DMS79 treated with DMSO at 0.1 percent for 48 hours (cell line): ENCODE results near the gene ARRDC5.
"Not testable (repeated sequence)": the region's sequence is repeated elsewhere in the genome, so short reads cannot be mapped to it uniquely, and the experiment has no call there.

ENCODE experiments used
- DNase-seq: peaks from one replicate; lab custom pipeline; 2025; lab: John Stamatoyannopoulos, UW

Gene ARRDC5

GRCh38 chr19:4902796-4903195 lies at the start of gene ARRDC5:
Gene ARRDC5, minus strand, starts transcription at chr19:4902896. Its CDS starts 71 bp downstream, at chr19:4902825.
- DNase-seq, result no peak

- no peak for DNase-seq
Measured at GRCh38 chr19:4951656-4952055, 49.0 kb upstream of the ARRDC5 start.

- DNase-seq, result not testable (repeated sequence)
Measured at GRCh38 chr19:4950650-4951049, 48.0 kb upstream of the ARRDC5 start.

DNA sequence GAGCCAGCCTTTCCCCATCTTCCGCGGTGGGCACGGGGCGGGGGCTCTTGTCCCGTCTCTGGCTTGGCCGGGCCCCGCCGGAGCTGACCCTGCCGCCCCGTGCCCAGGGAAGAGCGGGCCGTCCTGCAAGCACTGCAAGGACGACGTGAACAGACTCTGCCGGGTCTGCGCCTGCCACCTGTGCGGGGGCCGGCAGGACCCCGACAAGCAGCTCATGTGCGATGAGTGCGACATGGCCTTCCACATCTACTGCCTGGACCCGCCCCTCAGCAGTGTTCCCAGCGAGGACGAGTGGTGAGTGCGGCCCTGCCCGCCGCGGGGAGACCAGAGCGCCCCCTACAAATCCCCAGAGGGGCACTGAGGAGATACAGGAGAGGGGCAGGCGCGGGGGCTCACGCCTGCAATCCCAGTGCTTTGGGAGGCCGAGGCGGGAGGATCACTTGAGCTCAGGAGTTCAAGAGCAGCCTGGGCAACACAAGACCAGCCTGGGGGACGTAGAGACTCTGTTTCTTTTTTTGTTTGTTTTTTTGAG lies 39.0 kb upstream of the ARRDC5 start:
- not testable (repeated sequence) for DNase-seq

GRCh38 chr19:4939466-4939865 lies 36.8 kb upstream of the ARRDC5 start:
- DNase-seq, result no peak

DNA sequence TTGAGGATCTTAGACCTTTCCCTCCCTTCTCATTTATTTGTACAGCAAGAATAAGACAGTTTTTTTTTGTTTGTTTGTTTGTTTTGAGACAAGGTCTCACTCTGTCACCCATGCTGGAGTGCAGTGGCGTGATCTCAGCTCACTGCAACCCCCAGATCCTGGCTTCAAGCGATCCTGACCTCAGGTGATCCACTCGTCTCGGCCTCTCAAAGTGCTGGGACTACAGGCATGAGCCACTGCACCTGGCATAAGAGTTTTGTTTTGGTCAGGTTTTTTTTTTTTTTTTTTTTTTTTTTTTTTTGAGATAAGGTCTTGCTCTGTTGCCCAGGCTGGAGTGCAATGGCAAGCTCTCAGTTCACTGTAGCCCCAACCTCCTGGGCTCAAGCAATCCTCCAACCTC lies 35.8 kb upstream of the ARRDC5 start:
- not testable (repeated sequence) for DNase-seq

- no peak for DNase-seq
Measured at GRCh38 chr19:4937060-4937459, 34.4 kb upstream of the ARRDC5 start.

DNA sequence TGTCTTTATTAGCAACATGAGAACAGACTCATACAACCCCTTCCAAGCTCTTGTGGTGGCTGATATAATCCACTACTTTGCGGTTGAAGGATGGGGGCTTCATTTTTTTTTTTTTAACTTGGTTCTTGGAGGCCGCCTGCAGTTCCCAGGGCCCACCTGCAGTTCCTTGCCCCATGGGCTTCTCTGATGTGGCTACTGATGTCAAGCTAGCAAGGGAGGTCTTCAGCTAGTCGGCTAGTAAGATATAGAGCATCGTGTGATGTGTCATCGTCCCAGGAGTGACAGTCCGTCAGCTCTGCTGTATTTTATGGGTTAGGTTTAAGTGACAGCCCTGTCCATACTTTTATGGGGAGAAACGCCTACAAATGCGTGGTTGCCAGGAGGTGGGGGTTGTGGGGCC lies 32.7 kb upstream of the ARRDC5 start:
- DNase-seq, result no peak

DNA sequence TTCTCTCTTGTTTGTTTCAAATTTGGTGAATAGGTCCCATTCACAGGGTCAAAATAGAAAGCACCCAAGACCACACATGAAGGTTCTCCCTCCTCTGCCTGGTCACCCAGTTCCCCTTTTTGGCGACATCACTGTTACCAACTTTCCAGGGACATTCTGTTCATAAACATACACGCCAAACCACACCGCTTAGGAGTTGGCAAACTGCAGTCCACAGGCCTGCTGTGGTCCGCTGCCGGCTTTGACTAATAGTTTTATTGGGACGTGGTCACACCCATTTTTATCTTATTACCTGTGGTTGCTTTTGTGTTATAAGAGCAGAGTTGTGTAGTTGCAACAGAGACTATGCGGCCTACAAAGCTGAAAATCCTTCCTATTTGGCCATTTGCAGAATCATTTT lies 30.8 kb upstream of the ARRDC5 start:
- DNase-seq, result no peak

DNA sequence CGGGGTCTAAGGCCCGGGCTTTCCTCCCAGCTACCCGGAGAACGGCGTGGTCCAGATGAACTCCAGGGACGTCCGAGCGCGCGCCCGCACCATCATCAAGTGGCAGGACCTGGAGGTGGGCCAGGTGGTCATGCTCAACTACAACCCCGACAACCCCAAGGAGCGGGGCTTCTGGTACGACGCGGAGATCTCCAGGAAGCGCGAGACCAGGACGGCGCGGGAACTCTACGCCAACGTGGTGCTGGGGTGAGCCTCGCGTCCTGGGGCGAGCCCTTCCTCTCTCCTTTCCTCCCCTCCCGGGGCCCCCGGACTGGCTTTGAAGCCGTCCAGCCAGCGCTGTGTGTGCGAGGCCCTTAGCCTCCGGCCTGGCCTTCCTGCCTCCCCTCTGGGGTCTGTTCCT lies 30.0 kb upstream of the ARRDC5 start:
- no peak for DNase-seq

DNA sequence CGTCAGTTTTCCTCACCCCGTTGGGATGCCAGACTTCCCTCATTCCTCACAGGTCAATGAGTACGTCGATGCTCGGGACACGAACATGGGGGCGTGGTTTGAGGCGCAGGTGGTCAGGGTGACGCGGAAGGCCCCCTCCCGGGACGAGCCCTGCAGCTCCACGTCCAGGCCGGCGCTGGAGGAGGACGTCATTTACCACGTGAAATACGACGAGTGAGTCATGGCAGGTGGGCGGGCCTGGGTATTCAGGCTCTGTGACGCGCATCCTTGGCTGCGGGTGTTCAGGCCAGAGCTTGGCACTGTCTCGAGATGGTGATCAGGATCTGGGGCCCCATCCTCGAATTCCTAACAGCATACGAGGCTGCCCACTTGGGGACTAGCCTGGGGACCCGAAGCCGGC lies 28.0 kb upstream of the ARRDC5 start:
- DNase-seq, result no peak

DNA sequence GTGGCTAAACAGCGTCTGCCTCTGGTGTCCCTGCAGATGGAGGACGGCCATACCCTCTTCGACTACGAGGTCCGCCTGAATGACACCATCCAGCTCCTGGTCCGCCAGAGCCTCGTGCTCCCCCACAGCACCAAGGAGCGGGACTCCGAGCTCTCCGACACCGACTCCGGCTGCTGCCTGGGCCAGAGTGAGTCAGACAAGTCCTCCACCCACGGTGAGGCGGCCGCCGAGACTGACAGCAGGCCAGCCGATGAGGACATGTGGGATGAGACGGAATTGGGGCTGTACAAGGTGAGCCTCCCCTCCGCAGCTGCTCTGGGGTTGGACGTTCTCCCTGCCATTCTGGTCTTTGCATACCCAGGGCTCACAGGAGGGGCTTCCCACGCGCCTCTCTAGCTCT lies 26.5 kb upstream of the ARRDC5 start:
- DNase-seq, result no peak

DNA sequence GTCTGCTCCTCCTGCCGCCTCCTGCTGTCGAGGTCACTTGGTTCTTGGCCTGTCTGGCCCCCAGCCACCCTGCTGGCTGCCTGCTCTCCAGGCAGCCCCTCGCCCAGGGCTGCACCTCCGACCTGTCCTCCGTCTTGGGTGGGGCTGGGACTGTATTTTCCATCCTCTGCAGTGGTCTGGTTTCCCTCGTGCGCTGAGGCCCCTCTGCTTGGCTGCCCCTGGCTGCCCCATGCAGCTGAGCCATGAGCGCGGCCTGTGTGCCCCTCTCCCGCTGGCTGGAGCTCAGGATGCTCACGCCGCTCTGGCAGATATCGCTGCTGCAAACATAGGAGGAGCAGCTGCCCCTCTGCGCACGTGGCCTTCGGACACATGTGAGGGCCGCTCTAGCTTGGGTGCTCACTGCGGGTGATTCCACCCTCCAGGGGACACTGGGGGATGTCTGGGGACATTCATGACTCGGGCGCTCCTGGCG lies 20.6 kb upstream of the ARRDC5 start:
- no peak for DNase-seq

DNA sequence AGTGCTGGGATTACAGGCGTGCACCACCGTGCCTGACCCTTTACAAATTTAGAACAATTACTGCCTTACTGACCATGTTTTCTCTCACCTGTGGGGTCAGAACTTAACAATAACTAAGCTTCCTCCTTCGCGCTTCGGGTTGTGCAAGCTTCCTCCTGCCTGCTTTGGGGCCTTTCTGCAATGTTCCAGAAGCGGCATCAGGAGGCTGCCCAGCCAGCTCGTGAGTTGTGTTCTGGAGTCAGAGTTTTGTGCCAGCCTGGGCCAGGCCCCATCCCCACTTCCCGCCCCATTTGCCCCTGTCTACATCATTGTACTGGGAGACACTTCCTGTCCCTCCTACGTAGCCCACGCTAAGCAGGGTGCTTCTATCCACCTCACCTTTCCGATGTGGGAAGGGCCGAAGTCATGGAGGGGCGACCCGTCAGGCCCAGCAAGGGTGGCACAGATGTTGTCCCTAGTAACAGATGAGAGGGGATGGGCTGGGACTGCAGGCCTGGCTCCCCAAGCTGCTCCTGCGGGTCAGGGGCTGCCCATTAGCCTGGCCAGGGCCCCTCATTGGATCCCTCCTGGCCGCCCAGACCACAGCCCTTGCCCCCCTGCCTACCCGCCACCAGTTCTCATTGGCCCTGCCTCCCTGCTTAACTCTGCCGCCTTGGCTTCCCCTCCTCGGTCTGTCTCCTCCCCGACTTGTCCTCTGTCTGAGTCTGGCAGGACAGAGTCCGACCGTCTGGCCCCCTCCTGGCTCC lies 20.0 kb upstream of the ARRDC5 start:
- no peak for DNase-seq

- no peak for DNase-seq
Measured at GRCh38 chr19:4916292-4917082, 13.8 kb upstream of the ARRDC5 start.

- DNase-seq, result no peak
Measured at GRCh38 chr19:4914736-4915501, 12.2 kb upstream of the ARRDC5 start.

GRCh38 chr19:4913996-4914735 lies 11.5 kb upstream of the ARRDC5 start:
- no peak for DNase-seq

- peak; percentile 72 for DNase-seq
Measured at GRCh38 chr19:4911786-4912672, 9.3 kb upstream of the ARRDC5 start.

- DNase-seq, result peak; percentile 8
Measured at GRCh38 chr19:4911314-4911713, 8.6 kb upstream of the ARRDC5 start.

DNA sequence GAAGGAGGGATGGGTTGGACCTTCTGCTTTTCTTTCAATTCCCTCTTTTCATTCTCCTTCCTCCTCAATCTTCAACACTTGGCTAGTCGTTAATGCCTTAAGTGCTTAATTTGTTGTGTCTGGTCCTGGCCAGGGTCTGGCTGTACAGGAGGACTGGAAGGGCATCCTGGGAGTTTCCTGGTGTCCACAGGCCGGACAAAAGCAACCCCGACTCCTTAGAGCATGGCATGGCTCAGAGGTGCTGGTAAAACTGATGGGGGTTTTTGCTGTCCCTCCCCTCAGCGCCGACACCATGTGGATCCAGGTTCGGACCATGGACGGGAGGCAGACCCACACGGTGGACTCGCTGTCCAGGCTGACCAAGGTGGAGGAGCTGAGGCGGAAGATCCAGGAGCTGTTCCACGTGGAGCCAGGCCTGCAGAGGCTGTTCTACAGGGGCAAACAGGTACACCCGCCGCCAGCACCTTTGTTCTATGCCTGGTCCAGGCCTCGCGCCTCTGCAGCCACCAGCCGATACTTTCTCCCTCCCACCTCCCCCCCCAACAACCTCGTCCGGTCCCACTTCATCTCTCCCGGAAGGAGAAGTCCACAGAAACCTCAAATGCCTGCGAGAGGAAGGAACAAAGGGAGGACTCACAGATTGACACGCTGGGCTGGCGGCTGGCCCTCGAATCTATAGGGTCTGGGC lies 8.0 kb upstream of the ARRDC5 start:
- peak; percentile 39 for DNase-seq
